BE2C (cell line): ENCODE measurements around the gene SNRPD3.
"Not testable (repeated sequence)": the region's sequence is repeated elsewhere in the genome, so short reads cannot be mapped to it uniquely, and the experiment has no call there.

Source experiments
- DNase-seq: peaks from one replicate; pipeline ENCODE4 v3.0.0-alpha.2; 2020
- H3K27me3 ChIP-seq: fragments of 250-450 bp; sonication (Bioruptor Pico); 2 replicates; pipeline ENCODE4 v1.5.1; 2020; ENCODE audit warnings: mild to moderate bottlenecking
- H3K36me3 ChIP-seq: fragments of 250-450 bp; sonication (Bioruptor Pico); 2 replicates; pipeline ENCODE4 v1.5.1; 2020; ENCODE audit warnings: mild to moderate bottlenecking
- H3K4me1 ChIP-seq: fragments of 250-450 bp; sonication (Bioruptor Pico); 2 replicates; pipeline ENCODE4 v1.5.1; 2020
- H3K4me3 ChIP-seq: 2 replicates; pipeline ENCODE4 v1.5.1; 2011; ENCODE audit warnings: low read depth, low read length
- H3K9me3 ChIP-seq: fragments of 250-450 bp; sonication (Bioruptor Pico); 2 replicates; pipeline ENCODE4 v1.5.1; 2020
- CTCF ChIP-seq: IDR thresholded peaks from 2 replicates; pipeline ENCODE4 v1.5.1; 2012; ENCODE audit warnings: mild to moderate bottlenecking, low read depth, low read length

The SNRPD3 gene

GRCh38 chr22:24590596-24591173 lies 34.9 kb downstream of the SNRPD3 start:
- Histone ChIP-seq H3K4me1 (peaks cover 10% of the 10 kb centered on the region), H3K36me3 (no peaks in the 10 kb centered on the region), H3K4me3 (no peak overlapping the region), H3K9me3 (no peaks in the 10 kb centered on the region), H3K27me3 (no peaks in the 10 kb centered on the region)
- no peak for TF ChIP-seq CTCF
- DNase-seq = no peak

- H3K9me3 ChIP-seq = no peaks in the 10 kb centered on the region
- peaks cover 10% of the 10 kb centered on the region for H3K4me1 ChIP-seq
- no peaks in the 10 kb centered on the region for H3K36me3 ChIP-seq
- no peak for TF ChIP-seq CTCF
- no peak for DNase-seq
- no peaks in the 10 kb centered on the region for H3K27me3 ChIP-seq
- no peak overlapping the region for H3K4me3 ChIP-seq
Measured at GRCh38 chr22:24591286-24591830, 35.6 kb downstream of the SNRPD3 start.

- H3K9me3 ChIP-seq = no peaks in the 10 kb centered on the region
- DNase-seq = no peak
- no peaks in the 10 kb centered on the region for H3K36me3 ChIP-seq
- H3K4me1 ChIP-seq = peaks cover 10% of the 10 kb centered on the region
- H3K27me3 ChIP-seq = no peaks in the 10 kb centered on the region
- H3K4me3 ChIP-seq = peak overlapping the region; percentile 56
- TF ChIP-seq CTCF = no peak
Measured at GRCh38 chr22:24592058-24592850, 36.5 kb downstream of the SNRPD3 start.

GRCh38 chr22:24592851-24593558 lies 37.2 kb downstream of the SNRPD3 start, which contains the start of gene LRRC75B:
Gene LRRC75B (minus strand): TSS chr22:24593073. CDS start chr22:24593039, 34 bp downstream.
- peak within 1 kb of the TSS; percentile 59 for H3K4me3 ChIP-seq

GRCh38 chr22:24593559-24593835 lies 37.7 kb downstream of the SNRPD3 start:
- not testable (repeated sequence) for H3K36me3 ChIP-seq, DNase-seq, H3K27me3 ChIP-seq, H3K9me3 ChIP-seq, H3K4me1 ChIP-seq
- H3K4me3 ChIP-seq = peak overlapping the region; percentile 59

More at GRCh38 chr22:24592851-24593558, 37.2 kb downstream of the SNRPD3 start, which contains the start of gene LRRC75B:
- peaks cover 10% of the 10 kb centered on the region for H3K4me1 ChIP-seq
- no peaks in the 10 kb centered on the region for H3K9me3 ChIP-seq
- H3K27me3 ChIP-seq = no peaks in the 10 kb centered on the region
- TF ChIP-seq CTCF = no peak
- DNase-seq = peak; percentile 94
- no peaks in the 10 kb centered on the region for H3K36me3 ChIP-seq

- Histone ChIP-seq H3K36me3 (no peaks in the 10 kb centered on the region), H3K9me3 (no peaks in the 10 kb centered on the region), H3K27me3 (no peaks in the 10 kb centered on the region), H3K4me1 (peaks cover under 1% of the 10 kb centered on the region), H3K4me3 (no peak overlapping the region)
- DNase-seq = no peak
- TF ChIP-seq CTCF = no peak
Measured at GRCh38 chr22:24593836-24594568, 38.2 kb downstream of the SNRPD3 start.
